GDM1 (cell line): Measurements from ENCODE around the gene AIM2.
A peak's percentile ranks its signal among the peaks of the same experiment; 100 is the strongest.
"Not testable (repeated sequence)": the region's sequence is repeated elsewhere in the genome, so short reads cannot be mapped to it uniquely, and the experiment has no call there.

Experiments
- DNase-seq: peaks from one replicate; lab custom pipeline; 2025; lab: John Stamatoyannopoulos, UW

AIM2 gene

DNA sequence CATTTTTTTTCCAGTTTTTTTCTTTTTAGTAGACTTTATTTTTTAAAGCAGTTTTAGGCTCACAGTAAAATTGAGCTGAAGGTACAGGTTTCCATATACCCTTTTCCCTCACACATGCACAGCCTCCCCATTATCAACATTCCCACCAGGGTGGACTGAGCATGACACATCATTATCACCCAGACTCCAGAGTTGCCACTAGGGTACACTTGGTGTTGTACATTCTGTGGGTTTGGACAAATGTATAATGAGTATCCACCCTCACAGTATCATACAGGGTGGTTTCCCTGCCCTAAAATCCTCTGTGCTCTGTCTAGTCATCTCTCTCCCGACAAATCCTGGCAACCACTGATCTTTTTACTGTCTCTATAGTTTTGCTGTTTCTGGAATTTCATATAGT, 3.0 kb upstream of the AIM2 start:
- no peak for DNase-seq

DNA sequence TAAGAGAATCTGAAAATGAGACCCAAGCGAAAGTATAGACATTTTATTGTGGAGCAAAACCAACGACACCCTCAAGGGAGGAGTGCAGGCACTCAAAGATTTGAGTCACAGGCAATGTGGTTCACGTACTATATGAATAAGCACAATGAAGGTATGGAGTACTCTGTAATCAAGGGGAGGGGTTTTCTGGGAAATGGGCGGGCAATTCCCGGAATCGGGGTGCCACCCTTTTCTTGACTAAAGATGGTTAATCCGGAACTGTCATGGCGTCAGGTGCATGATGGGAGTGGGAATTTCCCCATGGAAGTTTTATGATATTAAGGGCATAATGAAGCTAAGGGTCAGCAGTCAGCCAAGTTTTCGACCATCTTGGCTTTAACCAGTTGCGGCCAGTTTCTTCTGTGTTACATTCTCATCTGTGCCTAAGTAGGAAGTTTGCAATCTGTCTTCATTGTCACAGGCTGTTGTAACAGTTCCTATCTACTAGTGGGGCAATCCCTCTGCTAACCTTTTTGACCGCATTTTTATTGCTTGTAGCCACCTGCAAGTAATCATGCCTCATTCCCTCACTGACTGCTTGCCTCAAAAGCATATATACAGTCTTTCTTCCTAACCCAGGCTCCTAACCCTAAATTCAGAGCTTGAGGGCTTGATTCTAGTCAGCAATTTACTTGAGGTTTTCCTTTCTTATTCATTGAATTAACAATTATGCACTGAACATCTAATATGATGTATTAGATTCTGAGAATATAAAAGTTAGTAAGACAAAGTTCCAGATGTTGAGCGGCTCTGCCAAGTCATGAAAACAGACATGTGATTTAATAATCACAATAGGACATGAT, 775 bp upstream of the AIM2 start:
- DNase-seq = no peak

DNA sequence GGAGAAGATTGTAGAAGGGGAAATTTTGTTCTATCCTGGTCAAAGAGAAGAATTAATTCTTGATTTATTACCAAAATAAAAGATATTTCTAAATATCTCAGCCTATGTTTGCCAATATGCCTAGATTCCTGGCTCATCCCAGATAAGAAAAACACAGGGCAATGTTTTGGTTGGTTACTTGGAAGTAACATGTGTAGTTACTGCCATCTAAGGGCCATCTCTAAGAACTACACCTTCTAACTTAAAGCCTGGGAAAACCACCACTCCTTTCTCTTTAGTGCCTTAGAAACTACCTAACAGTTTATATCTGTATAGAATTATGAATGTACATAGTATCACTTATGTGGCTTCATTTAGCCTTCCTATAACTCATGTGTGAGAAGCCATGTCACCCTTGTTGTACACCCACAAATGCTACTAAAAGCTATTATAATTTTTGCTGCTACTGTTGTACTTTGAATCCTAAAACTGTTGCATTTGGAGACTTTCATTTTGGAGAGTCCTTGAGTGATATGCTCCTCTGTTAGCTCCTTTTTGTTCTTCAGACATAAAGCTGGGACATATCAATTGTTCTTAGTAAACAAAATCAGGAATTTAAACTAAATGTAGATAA, 4.5 kb downstream of the AIM2 start:
- no peak for DNase-seq

DNA sequence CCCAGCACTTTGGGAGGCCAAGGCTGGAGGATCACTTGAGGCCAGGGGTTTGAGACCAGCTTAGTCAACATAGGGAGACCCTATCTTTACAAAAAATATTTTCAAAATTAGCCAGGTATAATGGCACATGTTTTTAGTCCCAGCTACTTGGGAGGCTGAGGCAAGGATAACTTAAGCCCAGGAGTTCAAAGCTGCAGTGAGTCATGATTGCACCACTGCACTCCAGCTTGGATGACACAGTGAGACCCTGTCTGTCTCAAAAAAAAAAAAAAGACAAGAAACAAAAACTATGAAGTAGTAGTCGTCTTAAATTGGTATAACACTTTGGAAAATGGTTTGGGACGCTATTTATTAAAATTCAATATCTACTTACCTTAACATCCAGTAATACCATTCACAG, 7.7 kb downstream of the AIM2 start:
- DNase-seq = no peak

DNA sequence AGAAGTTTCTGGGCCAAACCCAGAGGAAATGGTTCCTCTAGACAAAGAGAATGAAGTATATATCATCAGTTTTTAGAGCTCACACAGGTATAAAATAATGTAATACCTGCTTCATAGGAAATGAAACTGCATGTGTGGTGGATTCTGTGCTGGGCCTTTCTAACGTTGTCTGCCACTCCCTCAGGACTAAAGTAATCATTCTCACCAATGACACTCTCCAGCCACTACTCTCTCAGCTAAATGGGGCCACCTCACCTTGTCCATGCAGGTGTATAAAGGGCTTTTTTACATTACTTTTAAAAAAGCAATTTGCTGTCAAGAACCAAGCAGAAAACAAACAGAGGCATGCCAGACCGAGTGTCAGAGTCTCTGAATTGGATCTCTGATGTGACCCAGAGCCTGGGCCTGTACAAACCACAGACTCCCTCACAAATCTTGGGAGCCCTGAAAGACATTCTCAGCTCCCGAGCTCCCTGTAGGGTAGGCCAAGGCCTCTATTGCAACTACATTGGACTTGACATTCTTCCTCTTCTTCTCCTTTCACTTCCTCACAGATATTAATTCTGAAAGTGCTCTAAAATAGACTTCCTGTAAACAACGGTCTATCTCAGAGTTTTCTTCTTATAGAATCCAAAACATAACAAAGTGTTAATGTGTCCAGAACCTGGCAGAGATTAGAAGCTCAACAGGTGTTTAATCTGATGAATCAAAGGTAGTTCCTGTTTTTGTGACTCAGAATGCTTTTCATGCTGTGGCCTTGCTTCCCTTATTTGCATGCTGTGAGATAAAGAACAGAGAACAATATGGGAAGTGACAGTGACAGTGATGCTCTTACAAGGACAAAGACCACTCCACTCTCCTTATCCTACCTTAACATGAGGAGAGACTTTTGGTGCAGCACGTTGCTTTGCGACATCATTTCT, 8.6 kb downstream of the AIM2 start:
- peak; percentile 42 for DNase-seq

DNA sequence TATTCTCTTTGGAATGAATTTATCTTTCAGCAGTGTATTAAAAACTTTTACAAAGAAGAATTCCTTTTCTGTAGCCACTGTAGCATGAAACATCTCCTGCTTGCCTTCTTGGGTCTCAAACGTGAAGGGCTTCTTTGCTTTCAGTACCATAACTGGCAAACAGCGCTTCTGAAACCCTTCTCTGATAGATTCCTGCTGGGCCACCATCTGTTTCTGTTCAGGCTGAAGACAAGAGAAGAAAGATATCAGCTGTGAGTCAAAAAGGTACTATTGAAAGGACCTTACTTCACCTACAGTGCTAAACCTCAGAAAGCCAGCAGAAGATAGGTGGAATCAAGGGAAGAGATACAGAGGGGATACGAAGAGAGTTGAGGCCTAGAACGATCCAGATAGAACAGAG, 10.5 kb downstream of the AIM2 start:
- no peak for DNase-seq

DNA sequence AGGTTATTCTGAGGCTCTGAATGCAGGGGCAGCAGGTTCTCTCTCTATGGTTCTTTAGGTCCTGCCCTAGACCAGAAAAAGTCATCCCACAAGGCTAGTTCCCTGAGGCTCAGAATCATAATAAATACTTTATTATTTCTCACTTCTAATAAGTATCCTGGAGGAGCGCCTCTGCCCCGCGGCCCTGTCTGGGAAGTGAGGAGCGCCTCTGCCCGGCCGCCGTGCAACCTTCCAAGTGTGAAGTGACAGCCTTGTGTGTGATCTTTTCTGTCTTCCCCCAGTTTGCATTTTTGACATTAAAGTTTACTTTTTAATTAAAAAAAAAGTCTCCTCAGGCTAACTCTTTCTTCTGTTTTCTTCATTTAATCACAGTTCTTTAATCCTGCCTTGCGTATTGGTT, 11.5 kb downstream of the AIM2 start:
- DNase-seq = no peak

DNA sequence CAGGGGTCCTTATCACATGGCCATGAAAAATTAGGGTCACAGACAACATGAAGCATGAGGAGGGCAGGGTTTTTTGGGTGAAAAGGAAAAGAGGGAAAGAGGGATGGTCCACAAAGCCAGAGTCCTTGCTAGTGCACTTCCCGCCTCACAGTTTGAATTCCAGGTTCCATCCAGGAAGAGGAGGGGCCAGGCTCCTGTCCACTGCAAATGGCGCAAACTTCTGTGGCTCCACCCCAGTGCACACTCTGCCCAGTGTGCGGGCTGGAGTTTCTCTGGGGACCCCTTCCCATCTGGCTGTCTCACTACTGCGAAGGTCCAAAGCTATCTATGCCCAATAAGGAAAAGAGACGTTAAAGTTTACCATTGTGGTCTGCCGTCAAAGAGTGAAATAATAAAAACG, 17.8 kb downstream of the AIM2 start:
- no peak for DNase-seq

DNA sequence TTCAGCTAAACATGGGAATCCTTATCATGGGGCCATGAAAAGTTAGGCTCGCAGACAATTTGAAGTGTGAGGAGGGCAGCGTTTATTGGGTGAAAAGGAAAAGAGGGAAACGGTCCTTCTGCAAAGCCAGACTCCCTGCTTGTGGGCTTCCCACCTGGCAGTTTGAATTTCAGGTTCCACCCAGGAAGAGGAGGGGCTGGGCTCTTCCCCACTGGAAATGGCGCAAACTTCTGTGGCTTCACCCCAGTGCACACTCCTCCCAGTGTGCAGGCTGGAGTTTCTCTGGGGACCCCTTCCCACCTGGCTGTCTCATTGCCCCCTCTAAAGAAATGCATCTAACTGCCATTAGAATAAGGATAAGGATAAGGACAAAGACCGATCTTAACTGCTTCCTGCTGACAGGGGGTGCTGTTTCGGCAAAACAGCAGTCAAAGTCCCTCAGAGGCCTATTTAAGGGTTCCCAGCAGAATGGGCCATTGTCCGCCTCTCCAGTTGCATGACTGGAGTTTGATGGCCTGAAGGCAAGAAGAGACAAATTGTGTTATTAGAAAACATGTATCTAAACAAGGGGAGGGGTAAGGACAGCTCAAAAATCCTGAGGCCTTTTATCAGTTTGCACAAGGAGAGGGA, 20.4 kb downstream of the AIM2 start:
- DNase-seq = no peak

DNA sequence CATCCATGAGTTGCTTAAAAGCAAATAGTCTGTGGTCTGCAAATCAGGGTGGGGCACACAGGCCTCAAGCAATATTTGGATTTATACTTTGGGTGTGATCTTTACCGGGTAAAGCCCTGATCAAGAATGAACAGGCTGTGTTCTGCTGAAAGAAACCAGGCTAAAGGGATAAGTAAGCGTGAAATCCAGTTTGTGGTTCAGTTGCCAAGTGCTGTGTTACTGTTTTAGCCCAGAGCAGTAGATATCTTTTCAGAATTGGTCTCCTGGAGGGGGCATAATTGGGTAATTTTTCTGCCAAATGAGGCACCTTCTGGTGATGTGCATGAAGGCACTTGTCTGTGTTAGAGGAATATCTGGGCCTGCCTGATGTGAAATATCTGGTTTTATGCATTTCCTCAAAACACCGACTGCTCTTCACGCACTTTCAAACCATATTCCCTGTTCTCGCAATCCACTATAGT, 21.4 kb downstream of the AIM2 start:
- no peak for DNase-seq

DNA sequence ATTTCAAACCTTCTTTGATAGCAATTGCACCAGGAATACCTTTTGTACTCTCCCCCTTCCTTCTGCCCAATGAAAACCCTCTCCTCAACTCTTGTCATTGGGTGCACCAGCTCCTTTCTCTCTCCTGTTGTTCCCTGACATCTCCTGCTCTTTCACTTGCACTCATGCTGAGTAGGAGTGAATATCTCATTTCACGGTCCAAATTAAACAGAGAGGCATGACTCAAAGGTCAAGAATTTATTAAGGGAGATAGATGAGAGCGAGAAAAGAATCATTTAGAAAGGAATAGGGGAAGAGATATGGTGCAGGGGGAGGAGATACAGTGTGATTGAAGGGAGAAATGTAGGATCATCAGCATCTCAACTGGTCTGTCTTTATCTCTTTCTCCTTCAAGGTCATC, 22.1 kb downstream of the AIM2 start:
- no peak for DNase-seq

DNA sequence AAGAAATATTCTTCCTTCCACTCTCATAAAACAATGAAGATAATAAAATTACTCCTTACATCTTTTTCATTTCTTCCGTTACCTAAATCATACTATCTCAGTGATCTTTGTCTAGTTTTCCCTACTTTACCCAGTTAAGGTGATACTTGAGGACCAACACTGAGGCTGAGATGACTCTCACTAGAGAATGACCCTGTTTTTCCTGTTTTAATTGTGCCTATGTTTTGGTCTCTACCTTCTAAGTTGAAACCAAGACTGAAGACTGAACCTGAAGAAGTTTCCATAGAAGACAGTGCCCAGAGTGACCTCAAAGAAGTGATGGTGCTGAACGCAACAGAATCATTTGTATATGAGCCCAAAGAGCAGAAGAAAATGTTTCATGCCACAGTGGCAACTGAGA, 25.1 kb downstream of the AIM2 start:
- DNase-seq = no peak

DNA sequence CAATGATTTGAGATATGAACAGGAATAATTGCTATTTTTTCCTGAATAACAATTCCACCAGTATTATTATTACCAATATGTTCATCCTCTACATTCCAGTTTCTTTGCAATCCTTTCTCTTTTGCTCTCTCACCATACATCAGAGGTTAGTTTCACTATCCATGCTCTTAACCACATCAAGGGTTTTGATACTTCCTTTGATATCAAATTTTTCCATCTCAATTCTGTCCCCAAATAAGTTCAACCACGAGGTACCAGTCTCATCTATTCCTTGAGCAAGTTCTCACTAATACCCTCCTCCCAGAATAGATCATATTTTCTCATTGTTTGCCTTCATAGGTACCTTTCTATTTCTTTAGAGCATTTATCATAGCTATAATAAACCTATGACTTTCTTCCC, 30.1 kb downstream of the AIM2 start:
- DNase-seq = not testable (repeated sequence)

DNA sequence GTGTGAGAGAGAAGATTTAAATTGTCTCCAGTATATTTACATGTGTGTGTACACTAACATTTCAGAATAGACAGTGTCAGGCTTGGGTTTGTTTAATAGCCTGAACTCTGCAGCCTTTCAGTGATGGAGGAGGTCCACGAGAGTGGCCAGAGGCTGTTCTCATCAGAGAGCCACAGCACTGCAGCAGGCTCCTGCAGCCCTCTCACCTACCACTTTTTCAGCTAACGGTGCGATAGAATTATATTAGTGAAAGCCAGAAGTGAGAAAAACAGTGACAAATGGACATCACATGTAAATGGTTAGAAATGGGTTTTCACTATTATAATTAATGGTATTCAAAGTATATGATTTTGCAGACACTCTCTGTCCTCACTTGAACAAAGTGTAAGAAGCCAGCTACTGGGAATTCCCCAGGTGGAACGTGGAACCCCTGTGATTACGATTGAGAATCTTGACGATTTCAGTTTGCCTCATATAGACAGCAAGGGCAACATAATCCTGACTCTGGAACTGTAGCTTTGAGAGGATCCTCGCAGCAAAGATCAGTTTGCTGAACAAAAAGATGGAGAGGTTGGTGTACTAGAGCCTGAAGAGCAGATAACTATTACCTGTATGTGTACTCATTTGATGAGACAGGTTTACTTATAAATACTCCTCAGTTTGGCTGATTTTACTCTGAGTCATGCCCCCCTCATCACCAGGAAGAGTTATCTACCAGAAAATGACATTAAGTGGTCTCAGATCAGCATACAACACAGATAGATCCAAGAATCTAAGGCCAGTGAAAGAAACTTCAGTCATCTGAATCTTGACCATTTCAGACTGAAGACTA, 35.5 kb downstream of the AIM2 start:
- no peak for DNase-seq

DNA sequence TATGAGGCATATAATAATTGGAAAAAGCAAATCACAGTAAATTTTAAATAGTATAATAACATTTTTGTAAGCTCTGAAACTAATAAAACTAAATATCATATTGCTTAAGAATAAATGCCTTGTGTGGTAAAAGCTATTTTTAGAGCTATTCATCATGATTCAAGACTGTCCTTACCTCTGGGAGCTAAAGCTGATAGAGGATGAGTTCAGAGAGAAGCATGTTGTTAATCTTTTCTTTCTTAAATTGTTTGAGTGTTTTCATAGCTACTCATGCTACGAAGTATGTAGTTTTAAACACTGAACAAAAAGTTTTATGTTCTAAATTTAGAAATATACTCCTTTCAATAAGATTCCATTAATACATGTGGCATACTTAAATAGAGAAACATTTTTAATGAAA, 36.4 kb downstream of the AIM2 start:
- no peak for DNase-seq

DNA sequence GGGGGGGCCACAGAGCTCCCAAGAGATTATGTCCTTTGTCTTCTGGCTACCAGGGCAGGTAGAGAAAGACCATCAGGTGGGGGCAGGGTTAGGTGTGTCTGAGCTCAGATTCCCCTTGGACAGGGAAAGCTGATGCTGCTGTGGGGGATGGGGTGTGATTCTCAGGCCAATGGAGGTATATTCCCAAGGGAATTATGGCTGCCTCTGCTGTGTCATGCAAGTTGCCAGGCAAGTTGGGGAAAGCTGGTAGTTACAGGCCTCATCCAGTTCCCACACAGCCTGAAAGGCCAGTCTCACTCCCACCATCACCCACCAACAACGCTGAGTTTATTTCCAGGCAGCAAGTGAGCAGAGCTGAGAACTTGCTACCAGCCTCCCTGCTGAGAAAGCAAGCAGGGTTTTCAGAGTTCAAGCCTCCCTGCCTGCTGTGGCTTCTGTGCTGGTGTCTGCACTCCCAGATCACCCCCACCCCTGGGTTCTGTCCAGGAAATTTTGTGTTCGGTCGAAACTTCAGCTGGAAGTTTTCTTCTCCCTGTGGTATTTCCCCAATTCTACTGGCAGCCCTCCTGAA, 45.6 kb downstream of the AIM2 start:
- DNase-seq = no peak

DNA sequence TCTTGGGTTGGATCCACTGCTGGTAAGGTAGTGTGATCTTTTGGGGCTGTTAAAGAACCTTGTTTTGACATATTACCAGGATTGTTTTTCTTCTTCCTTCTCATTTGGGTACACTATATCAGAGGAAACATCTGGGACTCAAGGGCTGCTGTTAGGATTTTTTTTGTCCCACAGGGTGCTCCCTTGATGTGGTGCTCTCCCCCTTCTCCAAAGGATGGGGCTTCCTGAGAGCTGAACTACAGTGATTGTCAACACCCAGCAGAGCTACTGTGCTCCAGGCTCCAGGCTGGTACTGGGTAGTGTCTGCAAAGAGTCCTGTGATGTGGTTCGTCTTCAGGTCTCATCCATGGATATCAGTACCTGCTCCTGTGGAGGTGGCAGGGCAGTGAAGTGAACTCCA, 46.3 kb downstream of the AIM2 start:
- DNase-seq = no peak

DNA sequence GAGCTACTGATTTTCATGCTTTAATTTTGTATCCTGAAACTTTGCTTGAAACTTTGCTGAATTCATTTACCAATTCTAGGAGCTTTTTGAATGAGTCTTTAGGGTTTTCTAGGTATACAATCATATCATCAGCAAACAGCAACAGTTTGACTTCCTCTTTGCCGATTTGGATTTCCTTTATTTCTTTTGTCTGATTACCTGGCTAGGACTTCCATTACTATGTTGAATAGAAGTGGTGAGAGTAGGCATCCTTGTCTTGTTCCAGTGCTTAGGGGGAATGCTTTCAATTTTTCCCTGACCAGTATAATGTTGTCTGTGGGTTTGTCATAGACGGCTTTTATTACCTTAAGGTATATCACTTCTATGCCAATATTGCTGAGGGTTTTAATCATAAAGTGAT, 49.7 kb downstream of the AIM2 start:
- not testable (repeated sequence) for DNase-seq

DNA sequence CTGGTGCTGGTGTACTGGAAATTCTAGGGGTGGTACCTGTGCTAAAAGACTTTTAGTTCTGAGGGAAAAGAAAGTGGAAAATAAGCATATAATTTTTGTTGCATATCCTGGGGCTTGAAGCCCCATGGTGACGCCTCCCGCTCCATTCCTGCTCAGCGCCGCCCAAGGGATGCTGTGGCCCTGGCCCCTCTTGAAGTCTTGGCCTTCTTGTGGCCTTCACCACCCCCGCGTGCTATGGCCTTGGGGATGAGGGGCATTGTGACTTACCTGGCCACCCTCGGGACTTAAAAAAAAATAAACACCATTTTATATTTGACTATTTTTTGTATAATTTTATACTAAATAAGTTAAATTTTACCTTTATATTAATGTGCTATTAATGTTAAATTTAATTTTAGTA, 51.5 kb downstream of the AIM2 start:
- DNase-seq = no peak

DNA sequence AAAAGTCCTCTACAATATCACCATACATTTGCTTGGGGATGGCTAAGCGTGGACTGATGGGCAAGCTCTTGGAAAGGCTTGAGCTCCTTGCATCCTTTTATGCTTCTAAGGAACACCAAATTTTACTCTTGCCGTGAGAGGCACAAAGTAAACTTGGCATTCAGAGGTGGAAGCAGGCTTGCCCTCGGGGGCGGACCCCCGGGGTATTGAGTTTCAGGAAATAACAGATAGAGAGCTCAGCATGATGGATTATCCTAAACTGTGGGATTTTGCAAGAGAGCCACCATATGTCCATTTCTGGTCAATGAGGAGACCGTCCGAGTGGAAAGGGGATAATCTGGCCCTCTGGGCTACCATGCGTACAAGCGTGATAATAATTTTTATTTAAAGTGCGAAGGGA, 52.8 kb downstream of the AIM2 start:
- no peak for DNase-seq

DNA sequence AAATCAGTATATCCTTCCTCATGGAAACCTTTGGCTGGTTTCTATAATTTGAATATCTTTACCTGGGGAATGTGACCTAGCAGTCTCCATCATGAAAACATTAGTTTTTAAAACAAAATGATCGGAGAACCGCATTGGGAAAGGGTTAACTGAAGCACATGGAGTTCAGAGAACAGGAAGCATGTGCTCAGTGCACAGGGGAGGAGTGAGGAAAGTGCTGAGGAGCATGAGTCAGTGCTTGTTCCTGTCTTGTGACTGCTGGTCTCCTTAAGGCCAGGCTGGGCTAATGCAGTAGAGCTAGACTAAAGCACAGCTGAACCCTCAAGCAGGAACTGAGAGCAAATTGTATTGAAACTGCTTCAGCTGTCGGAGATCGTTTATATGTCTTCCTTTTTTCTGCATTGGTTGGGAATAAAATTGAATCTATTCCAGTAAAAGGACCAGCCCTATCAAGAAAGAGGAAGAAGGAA, 61.1 kb downstream of the AIM2 start:
- peak; percentile 88 for DNase-seq
